HCT116 (cell line): Measurements from ENCODE around the gene PTPRF. TPM values are rescaled to one million over a fixed set of nuclear protein-coding genes. Genes with fewer than 3 reads are reported as not detected.

ENCODE experiments used
- ATAC-seq: fragments of 200-7000 bp; cut with Tn5 transposase; 2 replicates; pipeline ENCODE4 v1.9.1; 2020; ENCODE audit warnings: mild to moderate bottlenecking, moderate library complexity
- BruUV-seq: library from RNA; stranded (reverse); fragments of 400-500 nt; replicated peaks from 2 replicates; lab custom pipeline; 2021; lab: Mats Ljungman, UMichigan
- CTCF ChIA-PET: fragments of 300-600 bp; sonication (Branson Sonifier 250); formaldehyde crosslinking; loops from one replicate; lab custom pipeline; 2021; ENCODE audit warnings: antibody characterized with exemption; lab: Charles Lee
- POLR2A ChIA-PET: fragments of 300-600, 350-600 bp; sonication (Branson Sonifier 250); formaldehyde crosslinking; loops from one replicate; lab custom pipeline; 2021; ENCODE audit warnings: antibody characterized with exemption; lab: Charles Lee
- RAD21 ChIA-PET, 2 experiments: fragments of 300-600 bp; sonication (Branson Sonifier 250); formaldehyde crosslinking; loops; one replicate each; lab custom pipeline; 2023; ENCODE audit warnings: low total read pairs in 2 of 2; ENCODE audit not compliant: uncharacterized antibody in 2 of 2, unreplicated experiment in 2 of 2, low non-redundant PET in 1 of 2; lab: Charles Lee
- DNase-seq: peaks from one replicate; pipeline ENCODE4 v3.0.0-alpha.2; 2010; ENCODE audit warnings: low read depth, low spot score
- H2AFZ ChIP-seq: fragments of 200-600 bp; shearing (Covaris generic), sonication (generic); 2 replicates; pipeline ENCODE4 v1.6.1; 2017; ENCODE audit warnings: low read depth, mixed run types, mixed read lengths, antibody characterized with exemption, low read length; ENCODE audit not compliant: poor library complexity, severe bottlenecking
- H3K27ac ChIP-seq: 2 replicates; pipeline ENCODE4 v1.5.1; 2012; ENCODE audit warnings: low read depth, low read length
- H3K27me3 ChIP-seq: fragments of 200-600 bp; sonication (generic); 2 replicates; pipeline ENCODE4 v1.6.1; 2016; ENCODE audit warnings: mixed run types, low read length, mixed read lengths; ENCODE audit not compliant: insufficient read depth
- H3K36me3 ChIP-seq, 2 experiments: fragments of 200-500 bp in 1 of 2; fragments of 200-600 bp in 1 of 2; sonication (Bioruptor generic) in 1 of 2; sonication (generic) in 1 of 2; 2 replicates each; pipeline versions ENCODE4 v1.5.1 to v1.6.1; 2014 to 2016; ENCODE audit warnings: low read length in 2 of 2, inconsistent platforms in 1 of 2, mixed read lengths in 1 of 2, mixed run types in 1 of 2; ENCODE audit not compliant: insufficient read depth in 2 of 2, control insufficient read depth in 1 of 2
- H3K4me1 ChIP-seq, 2 experiments: fragments of 200-600 bp in 1 of 2; sonication (generic) in 1 of 2; 2 replicates each; pipeline versions ENCODE4 v1.5.1 to v1.6.1; 2012 to 2017; ENCODE audit warnings: low read length in 2 of 2, inconsistent platforms in 1 of 2, mild to moderate bottlenecking in 1 of 2, mixed read lengths in 1 of 2, mixed run types in 1 of 2, moderate library complexity in 1 of 2; ENCODE audit not compliant: insufficient read depth in 2 of 2, control insufficient read depth in 1 of 2
- H3K4me2 ChIP-seq: fragments of 200-600 bp; sonication (generic); 2 replicates; pipeline ENCODE4 v1.6.1; 2017; ENCODE audit warnings: mixed run types, low read length, mixed read lengths
- H3K4me3 ChIP-seq, 2 experiments: fragments of 200-600 bp in 1 of 2; sonication (generic) in 1 of 2; replicated peaks in 1 of 2; 2 replicates each; pipeline ENCODE4 v1.5.1; 2011 to 2016; ENCODE audit warnings: low read length in 2 of 2, control low read depth in 1 of 2, low read depth in 1 of 2, mild to moderate bottlenecking in 1 of 2, mixed read lengths in 1 of 2, mixed run types in 1 of 2
- H3K79me2 ChIP-seq: fragments of 200-600 bp; sonication (generic); 2 replicates; pipeline ENCODE4 v1.6.1; 2017; ENCODE audit warnings: mild to moderate bottlenecking, mixed run types, low read length, moderate library complexity, mixed read lengths; ENCODE audit not compliant: insufficient read depth
- H3K9ac ChIP-seq: fragments of 200-600 bp; sonication (generic); 2 replicates; pipeline ENCODE4 v1.6.1; 2016; ENCODE audit warnings: low read length, mixed read lengths
- H3K9me2 ChIP-seq: fragments of 200-600 bp; sonication (generic), shearing (Covaris generic); 2 replicates; pipeline ENCODE4 v1.6.1; 2017; ENCODE audit warnings: mixed run types, mild to moderate bottlenecking, moderate library complexity; ENCODE audit not compliant: insufficient read depth
- H3K9me3 ChIP-seq, 2 experiments: fragments of 200-500 bp in 1 of 2; fragments of 200-600 bp in 1 of 2; sonication (Bioruptor generic) in 1 of 2; sonication (generic) in 1 of 2; 2 replicates each; pipeline ENCODE4 v1.6.1; 2014 to 2017; ENCODE audit warnings: low read length in 2 of 2, mixed read lengths in 2 of 2, inconsistent platforms in 1 of 2, low read depth in 1 of 2, mild to moderate bottlenecking in 1 of 2, mixed run types in 1 of 2, moderate library complexity in 1 of 2; ENCODE audit not compliant: control insufficient read depth in 1 of 2, insufficient read depth in 1 of 2
- H4K20me1 ChIP-seq: fragments of 200-600 bp; sonication (generic), shearing (Covaris generic); 2 replicates; pipeline ENCODE4 v1.6.1; 2017; ENCODE audit warnings: mixed run types, mild to moderate bottlenecking, moderate library complexity; ENCODE audit not compliant: insufficient read depth
- CTCF ChIP-seq, 3 experiments: fragments of 200-600 bp in 1 of 3; sonication (generic) in 1 of 3; IDR thresholded peaks in 2 of 3; conservative IDR thresholded peaks in 1 of 3; 2 replicates each; pipeline ENCODE4 v1.5.1; 2012 to 2017; ENCODE audit warnings: low read depth in 2 of 3, low read length in 2 of 3, antibody characterized with exemption in 1 of 3, borderline replicate concordance in 1 of 3, control low read depth in 1 of 3, mild to moderate bottlenecking in 1 of 3, mixed read lengths in 1 of 3, mixed run types in 1 of 3, moderate library complexity in 1 of 3; ENCODE audit not compliant: insufficient read depth in 1 of 3
- EZH2phosphoT487 ChIP-seq: fragments of 200-600 bp; IDR thresholded peaks from 2 replicates; pipeline ENCODE4 v1.6.1; 2018; ENCODE audit warnings: antibody characterized with exemption, borderline replicate concordance
- POLR2AphosphoS5 ChIP-seq: IDR thresholded peaks from 2 replicates; pipeline ENCODE4 v1.6.1; 2011; ENCODE audit warnings: mild to moderate bottlenecking, low read depth, low read length, moderate library complexity
- SP1 ChIP-seq: IDR thresholded peaks from 2 replicates; pipeline ENCODE4 v1.6.1; 2012; ENCODE audit warnings: low read depth
- YY1 ChIP-seq: IDR thresholded peaks from 2 replicates; pipeline ENCODE4 v1.6.1; 2011; ENCODE audit warnings: low read length, low read depth, moderate library complexity, mild to moderate bottlenecking; ENCODE audit not compliant: insufficient replicate concordance; ENCODE audit errors: extremely low read depth
- ZBTB33 ChIP-seq: IDR thresholded peaks from 2 replicates; pipeline ENCODE4 v1.6.1; 2011; ENCODE audit warnings: mild to moderate bottlenecking, low read length, moderate library complexity; ENCODE audit not compliant: insufficient replicate concordance; ENCODE audit errors: extremely low read depth
- intact Hi-C: fragments of 100-400 bp; cut with micrococcal nuclease; formaldehyde crosslinking; loops from 2 replicates; pipeline ENCODE4 v1.10.0; 2022
- total RNA-seq: library from RNA; stranded (reverse); gene quantifications from one replicate; pipeline ENCODE4 v1.2.1, GENCODE V29; 2021; ENCODE audit not compliant: unreplicated experiment

PTPRF gene
- total RNA-seq, 1 experiment from 2014 or later, result 224 TPM

- intact Hi-C loops, result loop anchor here (5.0 kb wide), 1 partner anchor 92 kb away; no protein-coding TSS in a partner anchor
- Histone ChIP-seq H3K79me2 (peaks cover 84% of the 10 kb centered on the region), H2AFZ (no peak overlapping the region), H4K20me1 (peaks cover 5% of the 10 kb centered on the region; the same call in 1 of the 2 replicates), H3K4me3 (peak overlapping the region; percentile 28 to 55), H3K27me3 (no peaks in the 10 kb centered on the region), H3K9me2 (no peaks in the 10 kb centered on the region), H3K27ac (peak overlapping the region; percentile 81), H3K36me3 (peaks cover 7 to 52% of the 10 kb centered on the region in 2 experiments; a peak in 3 of 4 replicates), H3K4me2 (peak overlapping the region; percentile 85), H3K9me3 (no peaks in the 10 kb centered on the region), H3K9ac (peak overlapping the region; percentile 62), H3K4me1 (peaks cover 51 to 66% of the 10 kb centered on the region in 2 experiments)
- ChIA-PET RAD21 (interaction anchor here (0.6 to 0.9 kb wide), 2 partner anchors 100 to 212 kb away, joined by 4 to 6 read pairs; partner anchors contain the start of gene KDM4A (in 1 of the 2)), POLR2A (interaction anchor here (1.3 kb wide), 1 partner anchor 20 kb away, joined by 7 read pairs; the partner anchor contains the start of gene PTPRF), CTCF (interaction anchor here (0.8 to 1.2 kb wide), 2 partner anchors 20 kb away, joined by 3 read pairs; no protein-coding TSS in a partner anchor)
- DNase-seq (peak; percentile 68), ATAC-seq (peak; percentile 90)
- TF ChIP-seq YY1, result peak; percentile 58
- peak; percentile 88 for TF ChIP-seq SP1
- TF ChIP-seq CTCF (IDR thresholded peaks at IDR 0.05 in 2 of 3, conservative IDR thresholded peaks at IDR 0.05 in 1 of 3; ENCODE audit: borderline replicate concordance in 1 of 3, insufficient read depth in 1 of 3, low read depth in 2 of 3, low read length in 2 of 3), result no peak
- peak; percentile 64 for TF ChIP-seq POLR2AphosphoS5
- no peak for TF ChIP-seq ZBTB33
- no peak for TF ChIP-seq EZH2phosphoT487
- no TSS peak for BruUV-seq
These were observed 19.4 kb downstream of the PTPRF start for GRCh38 chr1:43549921-43550597.
